ENCODE results near the gene RBAK.

DNA sequence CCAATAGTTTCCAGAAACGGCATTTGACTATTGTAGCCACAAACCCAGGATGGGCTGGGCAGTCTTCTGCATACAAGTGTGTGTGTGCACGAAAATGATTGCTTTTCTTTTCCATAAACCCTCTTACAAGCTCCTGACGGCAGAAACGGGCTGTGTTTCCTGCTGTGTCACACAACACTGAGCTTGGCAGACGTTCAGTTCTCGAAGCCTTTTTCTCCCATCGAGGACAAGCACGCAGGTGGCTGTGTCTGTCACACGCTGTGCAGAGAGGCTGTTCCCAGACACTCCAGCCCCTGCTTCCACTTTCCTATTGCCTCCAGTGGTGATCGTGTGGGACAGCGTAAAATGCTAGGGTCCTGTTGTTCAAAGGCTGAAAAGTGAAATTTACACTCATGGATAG, 32.1 kb downstream of the RBAK start:
- TF ChIP-seq POLR2AphosphoS5 (IDR thresholded peaks at IDR 0.05), result no peak
- no peak for TF ChIP-seq POLR2A (IDR thresholded peaks at IDR 0.05)
- TF ChIP-seq, protein P1, sequence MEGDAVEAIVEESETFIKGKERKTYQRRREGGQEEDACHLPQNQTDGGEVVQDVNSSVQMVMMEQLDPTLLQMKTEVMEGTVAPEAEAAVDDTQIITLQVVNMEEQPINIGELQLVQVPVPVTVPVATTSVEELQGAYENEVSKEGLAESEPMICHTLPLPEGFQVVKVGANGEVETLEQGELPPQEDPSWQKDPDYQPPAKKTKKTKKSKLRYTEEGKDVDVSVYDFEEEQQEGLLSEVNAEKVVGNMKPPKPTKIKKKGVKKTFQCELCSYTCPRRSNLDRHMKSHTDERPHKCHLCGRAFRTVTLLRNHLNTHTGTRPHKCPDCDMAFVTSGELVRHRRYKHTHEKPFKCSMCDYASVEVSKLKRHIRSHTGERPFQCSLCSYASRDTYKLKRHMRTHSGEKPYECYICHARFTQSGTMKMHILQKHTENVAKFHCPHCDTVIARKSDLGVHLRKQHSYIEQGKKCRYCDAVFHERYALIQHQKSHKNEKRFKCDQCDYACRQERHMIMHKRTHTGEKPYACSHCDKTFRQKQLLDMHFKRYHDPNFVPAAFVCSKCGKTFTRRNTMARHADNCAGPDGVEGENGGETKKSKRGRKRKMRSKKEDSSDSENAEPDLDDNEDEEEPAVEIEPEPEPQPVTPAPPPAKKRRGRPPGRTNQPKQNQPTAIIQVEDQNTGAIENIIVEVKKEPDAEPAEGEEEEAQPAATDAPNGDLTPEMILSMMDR (IDR thresholded peaks at IDR 0.05), result no peak
- TF ChIP-seq EP300 (IDR thresholded peaks at IDR 0.05), result no peak

Data from gastroesophageal sphincter (tissue), 3 donors.